Tibial nerve (tissue), 4 donors: ENCODE results near the gene IGF2.

Experiments
- EP300 ChIP-seq, 2 donors: sonication (generic); formaldehyde crosslinking; IDR thresholded peaks; one replicate each; pipeline ENCODE4 v1.6.1; 2017; ENCODE audit warnings: antibody characterized with exemption in 2 of 2, mild to moderate bottlenecking in 1 of 2
- POLR2A ChIP-seq, 2 donors: fragments of 450-650 bp; IDR thresholded peaks; one replicate each; pipeline ENCODE4 v1.6.1; 2017; ENCODE audit warnings: antibody characterized with exemption in 2 of 2, mild to moderate bottlenecking in 2 of 2, moderate library complexity in 2 of 2
- TF ChIP-seq, protein P1 (sequence below), 5 experiments: fragments of 200-600 bp in 3 of 5; fragments of 450-650 bp in 2 of 5; sonication (generic) in 3 of 5; IDR thresholded peaks; one replicate each; pipeline ENCODE4 v1.5.1; 2016 to 2019; ENCODE audit warnings: antibody characterized with exemption in 5 of 5, mild to moderate bottlenecking in 3 of 5, moderate library complexity in 2 of 5

GRCh38 chr11:2126520-2127085 is 12.6 kb downstream of the IGF2 start:
- TF ChIP-seq, protein P1, sequence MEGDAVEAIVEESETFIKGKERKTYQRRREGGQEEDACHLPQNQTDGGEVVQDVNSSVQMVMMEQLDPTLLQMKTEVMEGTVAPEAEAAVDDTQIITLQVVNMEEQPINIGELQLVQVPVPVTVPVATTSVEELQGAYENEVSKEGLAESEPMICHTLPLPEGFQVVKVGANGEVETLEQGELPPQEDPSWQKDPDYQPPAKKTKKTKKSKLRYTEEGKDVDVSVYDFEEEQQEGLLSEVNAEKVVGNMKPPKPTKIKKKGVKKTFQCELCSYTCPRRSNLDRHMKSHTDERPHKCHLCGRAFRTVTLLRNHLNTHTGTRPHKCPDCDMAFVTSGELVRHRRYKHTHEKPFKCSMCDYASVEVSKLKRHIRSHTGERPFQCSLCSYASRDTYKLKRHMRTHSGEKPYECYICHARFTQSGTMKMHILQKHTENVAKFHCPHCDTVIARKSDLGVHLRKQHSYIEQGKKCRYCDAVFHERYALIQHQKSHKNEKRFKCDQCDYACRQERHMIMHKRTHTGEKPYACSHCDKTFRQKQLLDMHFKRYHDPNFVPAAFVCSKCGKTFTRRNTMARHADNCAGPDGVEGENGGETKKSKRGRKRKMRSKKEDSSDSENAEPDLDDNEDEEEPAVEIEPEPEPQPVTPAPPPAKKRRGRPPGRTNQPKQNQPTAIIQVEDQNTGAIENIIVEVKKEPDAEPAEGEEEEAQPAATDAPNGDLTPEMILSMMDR (IDR thresholded peaks at IDR 0.05), result no peak
- TF ChIP-seq EP300 (IDR thresholded peaks at IDR 0.05) (no peak), POLR2A (IDR thresholded peaks at IDR 0.05) (no peak)
